Skeletal muscle satellite cell (primary cell): ENCODE data around the gene LAPTM5.
"Not testable (repeated sequence)": the region's sequence is repeated elsewhere in the genome, so short reads cannot be mapped to it uniquely, and the experiment has no call there.

Experiments
- H3K27me3 ChIP-seq: 2 replicates; pipeline ENCODE4 v1.7.0; 2013; ENCODE audit warnings: low read length; ENCODE audit not compliant: control insufficient read depth, insufficient read depth
- H3K36me3 ChIP-seq: 2 replicates; pipeline ENCODE4 v1.7.0; 2013; ENCODE audit warnings: mild to moderate bottlenecking, control low read depth, low read length; ENCODE audit not compliant: insufficient read depth
- H3K4me1 ChIP-seq: 2 replicates; pipeline ENCODE4 v1.7.0; 2013; ENCODE audit warnings: low read length; ENCODE audit not compliant: control insufficient read depth, insufficient read depth
- H3K4me2 ChIP-seq: 2 replicates; pipeline ENCODE4 v1.7.0; 2013; ENCODE audit warnings: mild to moderate bottlenecking, low read length
- H3K4me3 ChIP-seq: 2 replicates; pipeline ENCODE4 v1.7.0; 2013; ENCODE audit warnings: low read length
- H3K9ac ChIP-seq: 2 replicates; pipeline ENCODE4 v1.7.0; 2013; ENCODE audit warnings: mild to moderate bottlenecking, low read depth, low read length, moderate library complexity
- H3K9me3 ChIP-seq: replicated peaks from 2 replicates; pipeline ENCODE4 v1.7.0; 2013; ENCODE audit warnings: mild to moderate bottlenecking, control low read depth, low read length

The LAPTM5 gene

GRCh38 chr1:30794260-30794659 lies 36.7 kb upstream of the LAPTM5 start:
- Histone ChIP-seq H3K27me3 (peaks cover 3% of the 10 kb centered on the region), H3K9ac (no peak overlapping the region), H3K9me3 (no peaks in the 10 kb centered on the region), H3K4me2 (no peak overlapping the region), H3K36me3 (no peaks in the 10 kb centered on the region), H3K4me3 (no peak overlapping the region), H3K4me1 (peaks cover 16% of the 10 kb centered on the region)

- H3K27me3 ChIP-seq = peaks cover 3% of the 10 kb centered on the region
- H3K4me2 ChIP-seq = no peak overlapping the region
- no peak overlapping the region for H3K4me3 ChIP-seq
- no peaks in the 10 kb centered on the region for H3K36me3 ChIP-seq
- H3K9ac ChIP-seq = no peak overlapping the region
- H3K4me1 ChIP-seq = peaks cover 21% of the 10 kb centered on the region
- no peaks in the 10 kb centered on the region for H3K9me3 ChIP-seq
Measured at GRCh38 chr1:30793209-30793608, 35.6 kb upstream of the LAPTM5 start.

- H3K27me3 ChIP-seq = peaks cover 3% of the 10 kb centered on the region
- no peaks in the 10 kb centered on the region for H3K9me3 ChIP-seq
- H3K4me3 ChIP-seq = no peak overlapping the region
- no peaks in the 10 kb centered on the region for H3K36me3 ChIP-seq
- H3K4me2 ChIP-seq = no peak overlapping the region
- peaks cover 16% of the 10 kb centered on the region for H3K4me1 ChIP-seq
- H3K9ac ChIP-seq = no peak overlapping the region
Measured at GRCh38 chr1:30791868-30792267, 34.3 kb upstream of the LAPTM5 start.

DNA sequence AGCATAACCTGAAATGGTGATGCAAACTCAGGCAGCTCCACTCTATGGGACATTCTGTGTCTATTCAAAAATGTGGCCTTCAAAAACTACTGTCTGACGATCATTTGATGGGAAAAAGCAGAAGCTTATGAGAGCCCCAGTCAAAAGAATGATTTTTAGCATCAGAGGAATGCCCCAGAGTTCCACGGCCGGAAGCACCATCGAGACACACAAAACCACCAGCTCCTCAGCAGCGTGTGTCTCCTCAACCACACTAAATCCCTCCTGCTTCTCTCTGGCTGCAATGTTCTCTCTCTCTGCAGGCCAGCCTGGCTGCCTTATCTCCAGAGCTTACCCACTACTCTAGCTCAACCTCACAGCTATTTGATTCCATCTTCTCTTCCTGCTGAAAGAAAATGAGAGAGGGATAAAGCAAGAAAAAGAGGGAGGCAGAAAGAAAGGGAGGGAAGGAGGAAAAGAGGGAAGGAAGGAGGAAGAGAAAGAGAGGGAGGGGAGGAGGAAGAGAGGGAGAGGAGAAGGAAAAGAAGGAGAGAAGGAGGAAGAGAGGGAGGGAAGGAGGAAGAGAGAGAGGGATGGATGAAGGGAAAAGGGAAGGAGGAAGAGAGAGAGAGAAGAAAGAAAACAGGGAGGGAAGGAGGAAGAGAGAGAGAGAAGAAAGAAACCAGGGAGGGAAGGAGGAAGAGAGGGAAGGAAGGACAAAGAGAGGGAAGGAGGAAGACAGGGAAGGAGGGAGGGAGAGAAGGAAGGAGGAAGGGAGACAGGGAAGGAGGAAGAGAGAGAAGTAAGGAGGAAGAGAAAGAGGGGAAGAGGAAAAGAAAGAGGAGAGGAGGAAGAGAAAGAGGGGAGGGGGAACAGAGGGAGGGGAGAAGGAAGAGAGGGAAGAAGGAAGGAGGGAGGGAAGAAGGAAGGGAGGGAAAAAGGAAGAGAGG lies 33.5 kb upstream of the LAPTM5 start:
- peaks cover 16% of the 10 kb centered on the region for H3K4me1 ChIP-seq
- H3K9me3 ChIP-seq = no peaks in the 10 kb centered on the region
- H3K9ac ChIP-seq = no peak overlapping the region
- H3K4me2 ChIP-seq = no peak overlapping the region
- H3K36me3 ChIP-seq = no peaks in the 10 kb centered on the region
- no peak overlapping the region for H3K4me3 ChIP-seq
- H3K27me3 ChIP-seq = peaks cover 3% of the 10 kb centered on the region

- H3K9me3 ChIP-seq, H3K27me3 ChIP-seq, H3K4me2 ChIP-seq, H3K4me3 ChIP-seq, H3K36me3 ChIP-seq, H3K9ac ChIP-seq: not testable (repeated sequence)
- peaks cover 16% of the 10 kb centered on the region for H3K4me1 ChIP-seq
Measured at GRCh38 chr1:30790256-30790525, 32.6 kb upstream of the LAPTM5 start.

DNA sequence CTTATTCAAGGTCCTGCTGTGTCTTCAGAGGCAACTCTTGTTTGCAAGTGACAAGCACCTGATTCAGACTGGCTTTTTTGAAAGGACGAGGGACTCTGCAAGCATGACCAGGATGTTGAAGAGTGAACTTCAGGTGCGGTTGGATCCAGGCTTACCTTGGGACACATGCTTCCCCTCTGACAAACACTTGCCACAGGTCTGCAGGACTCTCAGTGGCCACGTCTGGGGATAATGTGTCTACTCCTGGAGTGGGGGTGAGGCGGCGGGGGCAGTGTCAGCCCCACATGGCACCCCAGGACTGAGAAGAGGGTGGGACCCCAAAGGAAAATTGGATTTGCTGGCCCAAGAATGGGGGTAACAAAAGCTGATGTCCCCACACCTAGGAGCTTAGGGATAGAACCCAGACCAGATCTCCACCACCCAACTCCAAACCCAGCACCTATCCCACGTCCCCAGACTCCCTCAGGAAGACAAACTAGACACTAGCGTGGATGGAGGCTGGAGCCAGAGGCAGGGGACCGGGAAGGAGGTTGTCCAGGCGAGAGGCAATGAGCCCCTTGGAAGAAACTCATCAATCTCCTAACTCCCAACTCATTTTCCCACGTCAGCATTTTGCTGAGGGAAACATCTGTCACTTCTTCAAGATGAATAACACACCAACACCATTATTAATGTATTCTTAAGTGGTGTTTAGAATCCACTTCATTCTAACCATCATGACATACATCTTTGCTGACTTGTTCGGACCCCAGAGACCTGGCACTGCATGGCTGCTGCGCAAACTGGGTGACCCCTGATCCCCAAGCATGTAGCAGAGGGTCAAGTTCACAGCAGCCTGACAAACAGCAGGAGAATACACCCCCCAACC lies 32.0 kb upstream of the LAPTM5 start:
- no peaks in the 10 kb centered on the region for H3K9me3 ChIP-seq
- H3K4me3 ChIP-seq = no peak overlapping the region
- H3K9ac ChIP-seq = no peak overlapping the region
- H3K27me3 ChIP-seq = peaks cover 3% of the 10 kb centered on the region
- H3K36me3 ChIP-seq = no peaks in the 10 kb centered on the region
- peaks cover 16% of the 10 kb centered on the region for H3K4me1 ChIP-seq
- no peak overlapping the region for H3K4me2 ChIP-seq

DNA sequence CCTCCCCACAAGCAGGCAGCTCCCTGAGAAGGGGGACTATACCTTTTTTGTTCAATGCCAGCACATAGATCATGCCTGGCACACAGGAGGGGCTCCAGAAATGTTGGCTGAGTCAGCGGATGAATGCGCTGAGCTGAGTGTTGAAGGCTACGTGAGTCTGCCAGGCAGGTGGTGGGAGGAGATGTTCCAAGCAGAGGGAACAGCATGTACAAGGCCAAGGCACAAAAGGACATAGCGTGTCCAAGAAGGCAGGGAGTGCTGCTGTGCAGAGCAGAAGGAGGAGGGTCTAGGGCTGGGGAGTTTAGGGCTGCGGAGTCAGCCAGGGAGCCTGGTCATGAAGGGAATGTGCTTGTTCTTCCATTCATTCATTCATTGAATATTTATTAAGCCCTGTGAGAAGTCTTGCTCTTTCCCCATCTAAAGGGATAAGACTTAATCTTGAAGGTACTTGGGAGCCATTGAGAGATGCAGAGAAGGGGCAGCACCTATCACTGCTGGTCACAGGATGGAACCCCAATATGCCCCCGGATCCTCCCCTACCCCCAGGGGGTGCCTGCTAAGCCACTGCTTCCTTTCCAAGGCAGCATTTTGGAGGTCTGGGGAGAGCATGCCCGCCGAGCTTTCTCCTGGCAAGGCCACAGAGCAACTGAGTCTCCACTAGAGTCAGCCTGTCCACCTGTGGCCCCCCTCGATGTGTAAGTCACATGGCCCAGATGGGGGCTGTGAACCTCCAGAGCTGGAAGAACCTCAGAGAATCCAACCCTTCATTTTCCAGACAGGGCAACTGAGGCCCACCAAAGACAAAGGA lies 31.2 kb upstream of the LAPTM5 start:
- peaks cover 16% of the 10 kb centered on the region for H3K4me1 ChIP-seq
- H3K4me2 ChIP-seq = peak overlapping the region; percentile 5
- H3K9me3 ChIP-seq = no peaks in the 10 kb centered on the region
- H3K4me3 ChIP-seq = no peak overlapping the region
- H3K27me3 ChIP-seq = peaks cover 3% of the 10 kb centered on the region
- no peaks in the 10 kb centered on the region for H3K36me3 ChIP-seq
- no peak overlapping the region for H3K9ac ChIP-seq

- peaks cover 3% of the 10 kb centered on the region for H3K27me3 ChIP-seq
- peaks cover 16% of the 10 kb centered on the region for H3K4me1 ChIP-seq
- H3K4me2 ChIP-seq = peak overlapping the region; percentile 5
- no peaks in the 10 kb centered on the region for H3K9me3 ChIP-seq
- no peak overlapping the region for H3K9ac ChIP-seq
- no peaks in the 10 kb centered on the region for H3K36me3 ChIP-seq
- no peak overlapping the region for H3K4me3 ChIP-seq
Measured at GRCh38 chr1:30787856-30788495, 30.4 kb upstream of the LAPTM5 start.

- no peak overlapping the region for H3K4me2 ChIP-seq
- no peak overlapping the region for H3K4me3 ChIP-seq
- peaks cover 3% of the 10 kb centered on the region for H3K27me3 ChIP-seq
- H3K9ac ChIP-seq = no peak overlapping the region
- H3K9me3 ChIP-seq = no peaks in the 10 kb centered on the region
- peaks cover 21% of the 10 kb centered on the region for H3K4me1 ChIP-seq
- no peaks in the 10 kb centered on the region for H3K36me3 ChIP-seq
Measured at GRCh38 chr1:30787266-30787665, 29.7 kb upstream of the LAPTM5 start.

GRCh38 chr1:30786264-30786991 lies 28.9 kb upstream of the LAPTM5 start:
- Histone ChIP-seq H3K9ac (no peak overlapping the region), H3K9me3 (no peaks in the 10 kb centered on the region), H3K36me3 (no peaks in the 10 kb centered on the region), H3K4me3 (no peak overlapping the region), H3K4me1 (peaks cover 21% of the 10 kb centered on the region), H3K27me3 (no peaks in the 10 kb centered on the region), H3K4me2 (no peak overlapping the region)
